PFSK-1 (cell line): ENCODE measurements around the gene SMYD4.

Experiments used
- POLR2AphosphoS5 ChIP-seq: IDR thresholded peaks from 2 replicates; pipeline ENCODE4 v1.6.1; 2012; ENCODE audit warnings: low read depth, mild to moderate bottlenecking, control low read depth, low read length, moderate library complexity
- REST ChIP-seq, 2 experiments: IDR thresholded peaks; 2 replicates each; pipeline versions ENCODE4 v1.6.1 to v1.8.0; 2011 to 2012; ENCODE audit warnings: low read depth in 2 of 2, low read length in 2 of 2, control low read depth in 1 of 2, inconsistent platforms in 1 of 2, mild to moderate bottlenecking in 1 of 2, moderate library complexity in 1 of 2; ENCODE audit not compliant: insufficient read depth in 1 of 2

- TF ChIP-seq REST (IDR thresholded peaks at IDR 0.05; ENCODE audit: insufficient read depth in 1 of 2, low read depth in 2 of 2, low read length in 2 of 2), result no peak
- no peak for TF ChIP-seq POLR2AphosphoS5
Measured at GRCh38 chr17:1765576-1765975, 64.1 kb downstream of the SMYD4 start.
